OCI-LY3 (cell line): ENCODE data around the gene KLK12.

Experiments
- H2AFZ ChIP-seq: fragments of 200-600, 300-600 bp; shearing (Covaris generic); 2 replicates; pipeline ENCODE4 v1.6.0; 2014; ENCODE audit warnings: antibody characterized with exemption, low read depth, low read length
- H3K27ac ChIP-seq: fragments of 200-600, 300-600 bp; sonication (generic); 2 replicates; pipeline ENCODE4 v1.5.1; 2014; ENCODE audit warnings: mild to moderate bottlenecking, low read length, moderate library complexity, mixed read lengths
- H3K27me3 ChIP-seq: fragments of 200-600, 300-600 bp; sonication (generic); 2 replicates; pipeline ENCODE4 v1.6.1; 2014; ENCODE audit warnings: low read depth, low read length, mixed read lengths
- H3K36me3 ChIP-seq: fragments of 200-600, 300-600 bp; sonication (generic); replicated peaks from 2 replicates; pipeline ENCODE3; 2014; ENCODE audit warnings: low read depth, low read length, mixed read lengths
- H3K4me1 ChIP-seq: fragments of 300-600, 200-600 bp; sonication (generic); 2 replicates; pipeline ENCODE4 v1.6.1; 2014; ENCODE audit warnings: low read length, mixed read lengths
- H3K4me2 ChIP-seq: fragments of 200-600, 300-600 bp; sonication (generic); 2 replicates; pipeline ENCODE4 v1.6.1; 2014; ENCODE audit warnings: low read length, mixed read lengths
- H3K4me3 ChIP-seq: fragments of 300-600, 200-600 bp; sonication (generic); 2 replicates; pipeline ENCODE4 v1.5.1; 2014; ENCODE audit warnings: antibody characterized with exemption, mild to moderate bottlenecking, low read length, moderate library complexity
- H3K79me2 ChIP-seq: fragments of 300-600, 200-600 bp; shearing (Covaris generic); 2 replicates; pipeline ENCODE4 v1.6.1; 2014; ENCODE audit warnings: mild to moderate bottlenecking, low read length, mixed read lengths
- H3K9ac ChIP-seq: fragments of 300-600, 200-600 bp; shearing (Covaris generic); 2 replicates; pipeline ENCODE4 v1.6.0; 2014; ENCODE audit warnings: mild to moderate bottlenecking, low read length, moderate library complexity
- H3K9me3 ChIP-seq: fragments of 200-600, 300-600 bp; shearing (Covaris generic); 2 replicates; pipeline ENCODE4 v1.6.1; 2014; ENCODE audit warnings: low read length, mixed read lengths; ENCODE audit not compliant: insufficient read depth
- H4K20me1 ChIP-seq: fragments of 200-600, 300-600 bp; sonication (generic); 2 replicates; pipeline ENCODE4 v1.6.1; 2016; ENCODE audit warnings: low read length, mixed read lengths; ENCODE audit not compliant: insufficient read depth
- CTCF ChIP-seq: fragments of 200-600, 300-600 bp; sonication (generic); IDR thresholded peaks from 2 replicates; pipeline ENCODE4 v1.5.1; 2014; ENCODE audit warnings: antibody characterized with exemption, low read length, low read depth
- EZH2phosphoT487 ChIP-seq: fragments of 200-600 bp; shearing (Covaris generic); IDR thresholded peaks from 2 replicates; pipeline ENCODE4 v1.6.1; 2018; ENCODE audit warnings: antibody characterized with exemption, mixed run types, low read depth

The KLK12 gene

DNA sequence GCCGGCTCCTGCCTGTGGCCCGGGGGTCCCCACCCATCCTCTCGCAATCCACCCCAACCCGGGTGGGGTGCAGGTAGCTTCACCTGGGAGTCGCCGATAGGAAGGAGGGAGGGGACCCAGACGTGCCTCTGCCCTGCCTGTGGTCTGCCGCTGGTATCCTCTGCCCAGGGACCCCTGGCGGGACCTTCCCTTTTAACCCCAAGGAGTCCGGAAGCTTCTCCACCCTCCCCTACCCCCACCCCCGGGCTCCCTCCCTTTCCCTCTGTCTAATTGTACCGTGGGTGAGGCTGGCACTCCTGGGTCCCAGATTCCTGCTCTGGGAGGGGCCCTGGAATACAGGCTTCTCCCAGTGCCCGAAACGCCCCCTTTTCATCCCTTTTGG lies 15.3 kb downstream of the KLK12 start, which contains the start of gene KLK10:
TSS of gene KLK10 (minus strand) at position 166 of the 382 bp plus-strand sequence. CDS start 579 bp downstream, outside the sequence.
- H4K20me1 ChIP-seq, result no peaks in the 10 kb centered on the region
- H3K4me2 ChIP-seq, result no peak within 1 kb of the TSS
- no peak within 1 kb of the TSS for H2AFZ ChIP-seq
- no peak for TF ChIP-seq CTCF
- no peak for TF ChIP-seq EZH2phosphoT487
- H3K36me3 ChIP-seq, result no peaks in the 10 kb centered on the region
- no peaks in the 10 kb centered on the region for H3K9me3 ChIP-seq
- no peaks in the 10 kb centered on the region for H3K27me3 ChIP-seq
- H3K27ac ChIP-seq, result no peak within 1 kb of the TSS
- H3K4me3 ChIP-seq, result no peak within 1 kb of the TSS
- H3K4me1 ChIP-seq, result 0 out of 2 replicates have a peak, but pooled peaks cover 3% of the 10 kb centered on the region
- H3K9ac ChIP-seq, result no peak within 1 kb of the TSS
- H3K79me2 ChIP-seq, result no peaks in the 10 kb centered on the region

DNA sequence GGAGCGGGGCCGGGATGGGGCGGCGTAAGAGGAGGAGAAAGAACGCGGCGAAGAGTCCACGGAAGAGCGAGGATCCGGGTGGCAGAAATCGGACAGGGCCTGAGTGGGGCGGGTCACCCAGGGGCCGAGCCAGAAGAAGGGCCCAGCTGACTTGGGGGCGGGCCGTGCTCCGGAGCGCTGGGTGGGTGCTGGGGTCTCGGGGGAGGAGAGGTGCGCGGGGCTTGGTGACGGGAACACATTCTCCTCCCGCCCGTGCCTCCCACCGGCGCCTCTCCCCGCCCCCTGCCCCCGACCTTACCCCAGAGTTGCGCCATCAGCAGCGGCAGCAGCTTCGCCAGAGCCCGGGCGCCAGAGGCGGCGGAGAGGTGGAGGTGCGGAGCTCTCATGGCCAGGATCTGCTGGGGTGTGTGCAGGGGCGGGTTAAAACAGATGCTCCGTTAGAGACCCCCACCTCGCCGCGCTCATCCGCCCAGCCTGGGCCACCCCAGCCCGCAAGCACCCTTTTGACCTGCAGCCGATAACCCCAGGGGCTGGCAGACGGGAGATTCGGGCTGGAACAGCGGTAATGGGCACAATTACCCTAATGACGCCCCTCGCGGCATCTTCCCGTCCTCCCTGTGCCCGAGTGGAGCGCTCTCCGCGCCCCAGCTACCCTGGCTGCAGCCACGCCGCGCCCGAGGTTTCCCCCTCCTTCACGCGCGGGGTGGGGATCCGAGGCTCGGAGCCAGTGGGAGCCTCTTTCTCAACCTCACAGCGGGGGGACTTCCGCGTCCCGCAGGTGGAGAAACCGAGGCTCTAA lies 15.9 kb downstream of the KLK12 start:
- Histone ChIP-seq H3K9me3 (no peaks in the 10 kb centered on the region), H2AFZ (no peak overlapping the region), H3K27me3 (peaks cover 4% of the 10 kb centered on the region; the same call in 1 of the 2 replicates), H3K27ac (no peak overlapping the region), H3K9ac (no peak overlapping the region), H3K4me2 (no peak overlapping the region), H3K36me3 (no peaks in the 10 kb centered on the region), H3K4me1 (0 out of 2 replicates have a peak, but pooled peaks cover 3% of the 10 kb centered on the region), H3K4me3 (no peak overlapping the region), H3K79me2 (no peaks in the 10 kb centered on the region), H4K20me1 (no peaks in the 10 kb centered on the region)
- no peak for TF ChIP-seq CTCF
- no peak for TF ChIP-seq EZH2phosphoT487

GRCh38 chr19:51016798-51017683 lies 17.8 kb downstream of the KLK12 start:
- no peak overlapping the region for H3K9ac ChIP-seq
- no peaks in the 10 kb centered on the region for H3K79me2 ChIP-seq
- H3K27ac ChIP-seq, result no peak overlapping the region
- no peaks in the 10 kb centered on the region for H3K36me3 ChIP-seq
- H3K4me2 ChIP-seq, result no peak overlapping the region
- H3K4me1 ChIP-seq, result 0 out of 2 replicates have a peak, but pooled peaks cover 3% of the 10 kb centered on the region
- H3K9me3 ChIP-seq, result no peaks in the 10 kb centered on the region
- peak; percentile 62 for TF ChIP-seq CTCF
- no peak for TF ChIP-seq EZH2phosphoT487
- H4K20me1 ChIP-seq, result no peaks in the 10 kb centered on the region
- peaks cover 10% of the 10 kb centered on the region; the same call in 1 of the 2 replicates for H3K27me3 ChIP-seq
- H2AFZ ChIP-seq, result no peak overlapping the region
- no peak overlapping the region for H3K4me3 ChIP-seq
